ENCODE results near the gene COL4A3. TPM values are rescaled to one million over a fixed set of nuclear protein-coding genes. Genes with fewer than 3 reads are reported as not detected.

COL4A3 gene
- total RNA-seq, 2 donors from 2014 or later, result 1.7 to 2.4 TPM

DNA sequence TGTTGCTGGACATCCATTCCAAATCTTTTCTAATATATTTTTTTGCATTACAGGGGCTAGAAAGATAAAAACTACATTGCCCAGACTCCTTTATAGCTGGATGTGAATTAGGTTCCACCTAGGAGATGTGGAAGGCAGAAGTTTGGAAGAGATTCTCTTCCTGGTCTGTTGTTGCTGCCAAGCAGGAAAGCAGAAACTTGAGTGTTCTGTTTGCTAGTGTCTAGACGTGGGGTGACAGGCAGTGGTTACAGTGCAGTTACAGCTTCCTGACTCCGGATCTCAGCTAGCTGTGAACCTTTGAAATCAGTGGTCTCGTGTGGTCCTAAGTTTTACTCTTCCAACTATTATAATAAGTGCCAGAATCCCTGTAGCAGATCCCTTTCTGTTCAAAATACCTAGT lies 46.6 kb upstream of the COL4A3 start:
- TF ChIP-seq, protein P1, sequence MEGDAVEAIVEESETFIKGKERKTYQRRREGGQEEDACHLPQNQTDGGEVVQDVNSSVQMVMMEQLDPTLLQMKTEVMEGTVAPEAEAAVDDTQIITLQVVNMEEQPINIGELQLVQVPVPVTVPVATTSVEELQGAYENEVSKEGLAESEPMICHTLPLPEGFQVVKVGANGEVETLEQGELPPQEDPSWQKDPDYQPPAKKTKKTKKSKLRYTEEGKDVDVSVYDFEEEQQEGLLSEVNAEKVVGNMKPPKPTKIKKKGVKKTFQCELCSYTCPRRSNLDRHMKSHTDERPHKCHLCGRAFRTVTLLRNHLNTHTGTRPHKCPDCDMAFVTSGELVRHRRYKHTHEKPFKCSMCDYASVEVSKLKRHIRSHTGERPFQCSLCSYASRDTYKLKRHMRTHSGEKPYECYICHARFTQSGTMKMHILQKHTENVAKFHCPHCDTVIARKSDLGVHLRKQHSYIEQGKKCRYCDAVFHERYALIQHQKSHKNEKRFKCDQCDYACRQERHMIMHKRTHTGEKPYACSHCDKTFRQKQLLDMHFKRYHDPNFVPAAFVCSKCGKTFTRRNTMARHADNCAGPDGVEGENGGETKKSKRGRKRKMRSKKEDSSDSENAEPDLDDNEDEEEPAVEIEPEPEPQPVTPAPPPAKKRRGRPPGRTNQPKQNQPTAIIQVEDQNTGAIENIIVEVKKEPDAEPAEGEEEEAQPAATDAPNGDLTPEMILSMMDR (conservative IDR thresholded peaks at IDR 0.05), result no peak
- no peak overlapping the region for H3K4me3 ChIP-seq (ENCODE audit: low read length)
- H3K27ac ChIP-seq (ENCODE audit: low read depth, low read length), result no peak overlapping the region
- H3K9me3 ChIP-seq (ENCODE audit: control insufficient read depth, low read length), result no peaks in the 10 kb centered on the region
- 82 to 100% methylated on average over 1 to 3 of the region's 3 CpGs for WGBS, 2 experiments (ENCODE audit: insufficient coverage in 1 of 2, insufficient read length in 1 of 2)
- no peak overlapping the region for H3K9ac ChIP-seq (ENCODE audit: extremely low read depth, low read length, poor library complexity, severe bottlenecking)
- H3K27me3 ChIP-seq (ENCODE audit: control insufficient read depth, insufficient read depth, low read length, poor library complexity, severe bottlenecking), result no peaks in the 10 kb centered on the region
- Mint-ChIP-seq H3K4me1 (peaks cover 6% of the 10 kb centered on the region), H3K36me3 (ENCODE audit: low read depth) (no peaks in the 10 kb centered on the region), H3K27me3 (ENCODE audit: insufficient read depth) (no peaks in the 10 kb centered on the region), H3K9me3 (no peaks in the 10 kb centered on the region), H3K27ac (no peak overlapping the region), H3K4me3 (no peak overlapping the region)
- no peaks in the 10 kb centered on the region for H3K36me3 ChIP-seq (ENCODE audit: control insufficient read depth, insufficient read depth, low read length)
- no peaks in the 10 kb centered on the region for H3K4me1 ChIP-seq (ENCODE audit: control insufficient read depth, insufficient read depth, low read length)
- DNase-seq, result no peak

DNA sequence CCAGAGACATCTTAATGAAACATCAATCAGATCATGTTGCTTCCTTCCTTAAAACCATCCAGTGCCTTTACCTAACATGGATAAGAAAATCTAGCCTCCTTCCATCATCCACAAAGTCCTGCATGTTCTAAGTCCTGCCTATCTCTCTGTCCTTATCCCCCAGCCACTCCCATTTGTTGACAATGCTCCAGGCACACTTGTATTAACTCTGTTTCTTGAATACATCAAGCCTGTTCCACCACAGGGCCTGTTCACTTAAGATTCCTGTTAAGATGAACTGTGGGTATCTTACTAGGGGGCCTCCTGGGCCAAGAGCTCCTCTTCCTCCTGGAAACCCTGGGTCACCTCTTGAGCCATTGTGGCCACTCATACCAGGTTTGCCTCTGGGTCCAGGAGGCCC lies 46.1 kb upstream of the COL4A3 start:
- TF ChIP-seq, protein P1 (conservative IDR thresholded peaks at IDR 0.05), result no peak

GRCh38 chr2:227123697-227124096 lies 40.7 kb upstream of the COL4A3 start:
- WGBS, 2 experiments (ENCODE audit: insufficient coverage in 1 of 2, insufficient read length in 1 of 2), result 91 to 93% methylated on average over 4 of the region's 4 CpGs
- no peaks in the 10 kb centered on the region for H3K36me3 Mint-ChIP-seq (ENCODE audit: low read depth)

More for the DNA sequence above, 46.1 kb upstream of the COL4A3 start:
- Mint-ChIP-seq H3K36me3 (ENCODE audit: low read depth) (no peaks in the 10 kb centered on the region), H3K9me3 (no peaks in the 10 kb centered on the region), H3K4me3 (no peak overlapping the region), H3K27me3 (ENCODE audit: insufficient read depth) (no peaks in the 10 kb centered on the region), H3K4me1 (peaks cover 6% of the 10 kb centered on the region), H3K27ac (no peak overlapping the region)
- no peak for DNase-seq
- H3K27ac ChIP-seq (ENCODE audit: low read depth, low read length), result no peak overlapping the region
- H3K9ac ChIP-seq (ENCODE audit: extremely low read depth, low read length, poor library complexity, severe bottlenecking), result no peak overlapping the region
- H3K4me3 ChIP-seq (ENCODE audit: low read length), result no peak overlapping the region
- H3K9me3 ChIP-seq (ENCODE audit: control insufficient read depth, low read length), result no peaks in the 10 kb centered on the region
- H3K36me3 ChIP-seq (ENCODE audit: control insufficient read depth, insufficient read depth, low read length), result no peaks in the 10 kb centered on the region
- H3K4me1 ChIP-seq (ENCODE audit: control insufficient read depth, insufficient read depth, low read length), result no peaks in the 10 kb centered on the region
- no peaks in the 10 kb centered on the region for H3K27me3 ChIP-seq (ENCODE audit: control insufficient read depth, insufficient read depth, low read length, poor library complexity, severe bottlenecking)

More at GRCh38 chr2:227123697-227124096, 40.7 kb upstream of the COL4A3 start:
- H3K27me3 Mint-ChIP-seq (ENCODE audit: insufficient read depth), result no peaks in the 10 kb centered on the region
- peaks cover 9% of the 10 kb centered on the region for H3K4me1 ChIP-seq (ENCODE audit: control insufficient read depth, insufficient read depth, low read length)
- H3K4me3 Mint-ChIP-seq, result no peak overlapping the region
- no peak for DNase-seq
- H3K27me3 ChIP-seq (ENCODE audit: control insufficient read depth, insufficient read depth, low read length, poor library complexity, severe bottlenecking), result no peaks in the 10 kb centered on the region
- H3K9me3 ChIP-seq (ENCODE audit: control insufficient read depth, low read length), result no peaks in the 10 kb centered on the region
- H3K27ac Mint-ChIP-seq, result no peak overlapping the region
- no peak overlapping the region for H3K4me3 ChIP-seq (ENCODE audit: low read length)
- peaks cover 13% of the 10 kb centered on the region for H3K4me1 Mint-ChIP-seq
- H3K27ac ChIP-seq (ENCODE audit: low read depth, low read length), result no peak overlapping the region
- H3K9ac ChIP-seq (ENCODE audit: extremely low read depth, low read length, poor library complexity, severe bottlenecking), result no peak overlapping the region
- H3K9me3 Mint-ChIP-seq, result no peaks in the 10 kb centered on the region
- TF ChIP-seq, protein P1 (conservative IDR thresholded peaks at IDR 0.05), result no peak
- H3K36me3 ChIP-seq (ENCODE audit: control insufficient read depth, insufficient read depth, low read length), result no peaks in the 10 kb centered on the region
